GM18870 (cell line): ENCODE results near the gene MYO9B.

Experiments
- ATAC-seq: cut with Tn5 transposase; IDR thresholded peaks from one replicate; pipeline ENCODE4 v1.9.1; 2021; ENCODE audit warnings: moderate library complexity; ENCODE audit not compliant: unreplicated experiment

The MYO9B gene

DNA sequence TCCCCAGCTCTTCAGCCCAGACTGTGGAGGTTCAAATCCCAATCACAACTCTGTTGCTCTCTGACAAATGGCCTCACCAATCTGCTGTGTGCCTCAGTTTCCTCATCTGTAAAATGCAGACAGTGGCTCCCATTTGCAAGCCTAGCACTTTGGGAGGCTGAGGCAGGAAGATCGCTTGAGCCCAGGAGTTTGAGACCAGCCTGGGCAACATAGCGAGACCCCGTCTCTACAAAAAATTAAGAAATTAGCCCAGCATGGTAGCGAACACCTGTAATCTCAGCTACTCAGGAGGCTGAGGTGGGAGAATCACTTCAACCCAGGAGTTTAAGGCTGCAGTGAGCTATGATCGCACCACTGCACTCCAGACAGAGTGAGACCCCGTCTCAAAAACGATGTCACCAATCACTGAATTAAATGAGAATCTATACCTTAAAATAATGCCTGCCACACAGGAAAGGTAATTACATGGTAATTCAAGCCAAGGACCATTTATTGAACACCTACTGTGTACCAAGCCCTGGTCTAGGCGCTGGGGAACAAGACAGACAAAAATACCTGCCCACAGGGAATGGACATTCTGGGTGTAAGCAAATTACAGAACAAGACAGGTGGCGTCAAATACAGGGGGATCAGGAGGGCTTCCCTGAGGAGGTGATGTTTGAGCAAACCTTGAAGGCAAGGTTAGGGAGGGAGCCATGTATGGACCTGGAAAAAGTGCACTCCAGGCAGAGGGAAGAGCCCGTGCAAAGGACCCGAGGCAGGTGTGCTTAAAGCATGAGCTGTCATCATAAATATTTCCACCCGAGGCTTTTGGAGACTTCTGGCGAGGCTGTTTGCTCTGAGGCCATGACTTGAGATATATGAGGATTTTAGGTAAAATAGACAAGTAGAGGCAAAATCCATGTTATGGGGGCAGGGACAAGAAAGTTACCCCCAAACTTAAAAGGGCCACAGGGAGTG, 162.4 kb downstream of the MYO9B start:
- ATAC-seq: no peak

DNA sequence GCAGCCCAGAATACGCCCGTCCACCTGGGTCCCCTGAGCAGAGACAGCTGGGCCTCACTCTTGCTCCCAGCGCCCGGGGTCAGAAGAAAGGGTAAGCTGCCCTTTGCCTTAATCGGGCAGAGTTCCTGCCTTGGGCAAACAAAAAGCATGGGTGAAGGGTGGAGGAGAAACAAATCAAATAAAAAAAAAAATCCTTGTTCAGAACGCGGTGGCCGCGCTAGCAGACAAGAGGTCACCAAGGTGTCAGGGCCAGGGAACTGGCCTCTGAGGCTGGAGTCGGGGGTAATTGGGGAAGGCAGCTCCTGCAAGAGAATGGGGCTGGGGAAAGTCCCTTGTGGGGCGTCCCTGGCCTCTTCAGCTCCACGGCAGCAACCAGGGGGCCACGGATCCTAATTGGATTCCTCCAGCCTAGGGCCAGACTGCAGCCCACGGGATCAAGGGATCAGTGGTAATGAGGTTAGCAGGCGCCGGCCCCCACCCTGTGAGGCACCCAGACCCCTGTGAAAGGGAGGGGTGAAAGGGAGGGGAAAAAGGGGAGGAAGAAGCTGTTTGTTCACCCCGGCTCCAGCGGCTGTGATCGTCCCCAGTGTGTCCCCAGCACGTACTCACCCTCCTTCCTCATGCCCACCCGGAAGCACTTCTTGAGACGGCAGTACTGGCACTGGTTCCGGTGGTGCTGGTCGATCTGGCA, 164.6 kb downstream of the MYO9B start:
- no peak for ATAC-seq

DNA sequence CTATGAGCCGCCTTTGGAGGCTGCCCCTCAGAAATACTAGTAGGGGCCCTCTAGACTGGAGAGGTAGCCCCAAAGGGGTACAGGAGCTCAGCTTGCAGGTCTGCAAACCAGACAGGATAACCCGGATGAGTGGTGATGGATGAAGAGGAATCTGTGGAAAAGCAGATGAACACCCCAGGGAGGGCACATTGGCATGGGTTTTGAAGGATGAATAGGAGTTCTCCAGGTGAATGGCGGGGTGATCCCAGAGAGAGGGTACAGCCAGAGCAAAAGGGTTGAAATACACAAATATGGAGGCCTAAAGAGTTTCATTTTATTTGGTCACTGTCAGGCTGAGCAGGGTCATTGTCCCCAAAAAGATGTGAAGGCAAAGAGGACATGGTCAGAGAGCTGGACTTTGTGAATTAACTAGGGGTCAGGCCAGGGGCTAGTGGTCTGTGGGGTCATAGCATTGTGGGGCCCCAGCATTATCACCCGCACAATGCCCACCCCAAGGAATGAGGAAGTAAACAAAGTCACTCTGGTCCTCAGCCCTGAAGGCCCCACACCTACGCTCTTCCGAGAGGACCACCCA, 165.3 kb downstream of the MYO9B start:
- ATAC-seq: no peak

DNA sequence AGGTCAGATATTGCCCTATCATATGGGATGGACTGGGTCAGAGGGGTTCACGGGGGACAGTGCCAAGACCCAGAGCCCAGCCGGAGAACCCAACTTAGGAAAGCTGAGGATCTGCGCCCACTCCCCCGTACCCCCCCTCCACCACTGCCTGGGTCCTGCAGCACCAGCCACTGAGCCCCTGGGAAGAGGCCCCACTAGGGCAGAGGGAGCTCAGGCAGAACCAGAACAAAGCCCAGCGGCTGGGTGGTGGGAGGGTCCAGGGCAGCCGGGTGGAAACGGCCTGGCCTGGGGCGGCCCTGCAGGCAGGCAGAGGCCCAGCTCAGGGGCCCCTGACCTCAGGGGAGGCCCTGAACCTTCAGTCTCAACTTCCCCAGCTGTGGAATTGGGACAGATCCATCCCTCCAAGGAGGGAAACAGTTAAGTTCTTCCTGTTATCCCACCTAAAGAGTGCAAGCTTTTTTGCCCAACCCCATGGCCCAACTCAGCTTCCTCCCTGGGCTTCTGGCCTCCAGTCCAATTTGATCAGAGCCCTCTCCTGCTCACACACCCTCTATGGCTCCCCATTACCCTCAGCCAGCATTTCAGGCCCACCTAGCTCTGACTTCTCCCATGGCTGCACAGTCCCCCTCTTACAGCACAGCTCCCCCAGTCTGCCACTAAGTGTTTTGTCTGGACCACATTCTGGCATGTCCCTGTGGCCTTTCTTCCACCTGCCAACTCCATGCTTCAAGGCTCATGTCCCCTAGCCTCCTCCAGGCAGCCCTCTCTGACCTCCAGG, 167.0 kb downstream of the MYO9B start:
- no peak for ATAC-seq

DNA sequence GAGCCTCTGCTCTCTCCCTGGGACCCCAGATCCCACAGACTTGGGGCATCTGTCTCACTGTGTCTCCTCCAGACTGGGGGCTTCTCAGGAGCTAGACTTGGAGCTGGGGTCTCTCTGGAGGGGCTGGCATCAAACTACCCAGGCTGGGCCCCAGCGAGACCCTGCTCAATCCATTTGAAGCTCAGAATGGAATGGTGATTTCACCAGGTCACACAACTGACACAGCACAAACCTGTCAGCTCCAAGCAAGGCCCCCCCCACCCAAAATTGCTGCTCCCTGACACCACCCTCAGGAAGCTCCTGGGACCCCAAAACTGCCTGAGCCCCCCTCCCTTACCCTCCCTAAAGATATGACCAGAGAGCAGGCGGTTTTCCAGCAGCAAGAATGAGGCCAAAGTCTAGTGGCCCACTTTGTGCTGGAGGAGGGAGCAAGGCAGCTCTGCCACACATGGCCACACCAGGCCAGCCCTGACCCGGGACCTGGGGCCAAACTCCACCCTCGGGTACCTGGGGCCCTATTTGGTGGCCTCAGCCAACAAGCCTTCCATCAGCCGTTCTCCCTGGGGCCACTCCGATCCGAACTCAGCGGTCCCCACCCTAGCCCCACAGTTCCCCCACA, 167.7 kb downstream of the MYO9B start:
- no peak for ATAC-seq

DNA sequence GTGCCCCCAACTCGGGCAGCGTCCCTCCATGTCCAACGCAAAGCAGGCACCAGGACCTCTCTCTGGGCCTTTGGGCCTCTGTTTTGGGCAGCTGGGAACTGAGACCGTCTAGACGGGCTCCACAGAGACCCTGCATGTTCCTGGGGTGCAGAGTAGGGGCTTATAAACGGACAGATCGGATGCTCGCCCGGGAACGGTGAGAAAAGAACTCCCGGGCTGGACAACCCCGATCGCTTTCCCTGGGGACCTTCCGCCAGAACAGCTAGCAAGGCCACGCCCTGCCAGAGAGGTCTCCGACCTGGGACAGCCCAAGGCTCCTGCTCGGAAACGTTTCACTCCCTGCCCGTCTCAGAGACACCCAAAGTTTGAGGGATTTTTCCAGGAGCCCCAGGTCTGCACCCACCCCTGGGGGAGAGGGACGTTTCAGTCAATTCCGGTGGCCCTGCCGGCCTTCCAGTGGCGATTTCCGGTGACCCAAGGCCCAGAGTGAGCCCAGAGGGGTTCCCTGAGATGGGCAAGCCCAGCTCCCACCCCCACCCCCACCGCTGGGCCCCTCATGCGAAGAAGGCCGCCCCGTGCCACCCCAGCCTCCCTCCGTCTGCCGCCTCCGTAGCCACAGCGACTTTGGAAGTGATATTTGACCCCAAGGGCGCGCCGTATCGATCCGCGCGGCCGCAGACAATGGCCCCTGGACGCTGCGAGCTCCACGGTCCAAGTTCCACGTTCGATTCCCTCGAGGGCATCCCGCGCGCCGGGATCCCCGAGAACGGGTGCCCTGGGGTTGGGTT, 168.4 kb downstream of the MYO9B start:
- ATAC-seq: no peak

DNA sequence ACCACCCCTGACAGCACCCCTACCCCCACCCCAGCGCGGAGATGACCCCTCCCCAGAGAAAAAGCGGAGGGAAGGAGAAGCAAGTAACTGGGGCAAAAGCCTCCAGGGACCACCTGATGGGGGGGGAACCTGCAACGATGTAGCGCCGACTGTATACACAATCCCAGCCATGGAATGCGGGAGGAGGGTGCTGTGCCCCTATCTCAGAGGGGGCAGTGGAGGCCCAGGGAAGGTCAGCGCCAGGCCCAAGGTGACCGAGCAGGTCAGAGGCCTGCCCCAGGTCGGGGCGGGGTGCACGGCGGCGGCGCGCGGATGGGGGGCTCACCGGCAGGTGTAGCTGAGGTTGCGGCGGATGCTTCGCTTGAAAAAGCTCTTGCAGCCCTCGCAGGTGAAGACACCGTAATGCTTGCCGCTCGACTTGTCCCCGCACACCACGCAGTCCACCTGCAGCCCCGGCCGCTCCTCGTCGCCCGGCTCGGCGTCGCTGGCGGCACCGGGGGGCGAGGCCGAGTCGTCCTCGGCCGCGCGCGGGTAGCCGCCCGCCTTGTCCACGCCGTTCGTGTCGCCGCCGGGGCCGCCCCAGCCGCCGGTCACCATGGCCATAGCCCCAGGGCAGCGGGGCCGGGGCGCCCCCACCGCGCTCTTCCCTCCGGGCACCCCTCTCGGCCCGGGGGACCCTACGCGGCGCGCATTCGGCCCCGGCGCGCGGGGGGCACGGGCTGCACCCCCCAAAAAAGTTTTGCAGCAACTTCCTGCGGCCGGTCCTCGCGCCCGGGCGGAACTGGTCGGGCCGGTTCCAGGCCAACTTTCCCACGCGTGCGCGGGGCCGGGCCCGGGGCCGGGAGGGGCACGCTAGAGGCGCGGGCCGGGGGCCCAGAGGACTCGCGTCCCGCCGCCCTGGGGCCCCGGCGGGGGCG, 169.3 kb downstream of the MYO9B start:
- no peak for ATAC-seq

DNA sequence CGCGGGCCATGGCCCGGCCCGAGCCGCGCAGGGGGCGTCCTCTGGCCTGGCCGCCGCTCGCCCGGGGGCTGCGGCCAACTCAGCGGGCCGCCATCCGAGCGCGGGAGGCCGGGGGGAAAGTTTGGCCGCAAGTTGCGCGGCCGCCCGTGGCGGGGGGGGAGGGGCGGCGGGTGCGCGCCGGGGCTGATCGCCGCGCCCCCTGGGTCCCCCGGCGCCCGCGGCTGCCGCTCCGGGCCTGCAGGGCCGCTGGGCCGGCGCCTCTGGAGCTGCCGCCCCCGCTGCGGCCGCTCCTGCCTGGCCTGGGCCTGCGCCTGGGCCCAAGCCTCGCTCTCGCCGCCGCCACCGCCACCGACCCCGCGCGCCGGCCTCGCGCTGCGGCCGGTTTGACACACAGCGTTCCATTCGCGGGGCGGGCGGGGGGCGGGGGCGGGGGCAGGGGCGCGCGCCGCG, 170.0 kb downstream of the MYO9B start, which contains the start of gene NR2F6:
Gene NR2F6 (minus strand): TSS at position 385 of the 450 bp plus-strand sequence. CDS start 699 bp downstream, outside the sequence.
- no peak for ATAC-seq

DNA sequence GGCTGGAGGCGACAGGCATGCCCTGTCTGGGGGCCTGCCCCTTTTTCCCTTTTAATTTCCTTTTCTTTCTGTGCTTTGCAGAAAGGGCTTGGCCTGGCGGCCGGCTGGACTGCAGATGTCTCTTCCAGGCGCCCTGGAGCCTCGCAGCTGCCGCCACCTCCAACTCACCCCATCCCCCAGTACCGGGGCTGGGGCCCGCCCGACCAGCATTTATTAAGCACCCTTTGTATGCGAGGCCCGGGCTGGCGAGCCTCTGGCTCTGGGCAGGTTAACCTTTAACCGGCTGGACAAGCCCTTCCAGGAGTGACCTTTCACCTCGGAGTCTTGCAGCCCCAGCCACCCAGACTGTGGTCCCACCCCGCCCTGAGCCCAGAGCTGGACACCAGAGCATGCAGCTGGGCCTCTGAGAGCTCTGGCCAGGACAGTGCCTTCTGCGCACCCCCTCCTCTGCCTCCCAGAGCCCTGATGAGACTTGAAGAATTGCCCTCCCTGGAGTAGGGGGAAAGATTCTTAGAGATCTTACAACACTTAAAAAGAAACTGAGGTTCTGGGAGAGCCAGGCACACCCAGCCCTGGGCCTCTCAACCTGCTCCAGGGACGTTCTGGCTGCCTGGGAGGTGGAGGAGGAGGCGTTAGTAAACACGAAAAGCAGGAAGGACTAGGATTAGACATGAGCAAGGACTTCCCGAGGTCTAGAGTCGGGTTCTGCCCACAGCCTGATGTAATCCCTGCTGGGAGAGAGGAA, 171.3 kb downstream of the MYO9B start:
- no peak for ATAC-seq

DNA sequence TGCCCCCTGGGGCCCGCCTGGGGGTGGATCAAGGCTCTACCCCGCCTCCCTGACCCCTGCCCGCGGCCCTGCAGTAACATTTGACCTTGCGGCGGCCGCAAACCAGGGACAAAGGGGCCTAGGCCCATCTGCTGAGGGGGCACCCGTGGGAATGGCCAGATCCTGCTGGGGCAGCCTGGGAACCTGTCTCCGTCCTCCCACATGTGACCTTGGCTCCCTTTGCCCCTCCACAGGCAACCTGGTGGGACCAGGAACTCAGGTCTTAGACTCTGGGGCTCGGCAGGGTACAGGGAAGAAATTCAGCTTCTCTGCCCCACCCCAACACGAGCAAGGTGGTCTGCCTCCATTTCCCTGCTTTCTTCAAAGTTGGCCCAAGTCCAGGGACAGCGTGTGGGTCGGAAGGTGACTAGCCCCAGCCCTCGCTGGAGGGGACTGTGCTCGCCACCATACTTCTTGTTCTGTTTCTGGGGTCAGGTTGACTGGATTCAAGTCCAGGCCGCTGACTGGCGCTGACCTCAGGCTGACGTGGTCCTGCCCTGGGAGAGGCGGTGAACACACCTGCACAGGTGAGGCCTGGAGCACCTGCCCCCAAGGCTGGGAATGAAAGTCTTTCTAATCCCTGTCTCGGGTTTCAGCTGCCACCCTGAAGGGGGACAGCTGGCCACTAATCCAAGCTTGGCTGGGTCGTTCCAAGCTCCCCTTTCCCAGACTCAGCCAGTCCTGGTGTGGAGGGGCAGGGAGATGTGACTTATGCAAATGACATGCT, 172.6 kb downstream of the MYO9B start:
- no peak for ATAC-seq

DNA sequence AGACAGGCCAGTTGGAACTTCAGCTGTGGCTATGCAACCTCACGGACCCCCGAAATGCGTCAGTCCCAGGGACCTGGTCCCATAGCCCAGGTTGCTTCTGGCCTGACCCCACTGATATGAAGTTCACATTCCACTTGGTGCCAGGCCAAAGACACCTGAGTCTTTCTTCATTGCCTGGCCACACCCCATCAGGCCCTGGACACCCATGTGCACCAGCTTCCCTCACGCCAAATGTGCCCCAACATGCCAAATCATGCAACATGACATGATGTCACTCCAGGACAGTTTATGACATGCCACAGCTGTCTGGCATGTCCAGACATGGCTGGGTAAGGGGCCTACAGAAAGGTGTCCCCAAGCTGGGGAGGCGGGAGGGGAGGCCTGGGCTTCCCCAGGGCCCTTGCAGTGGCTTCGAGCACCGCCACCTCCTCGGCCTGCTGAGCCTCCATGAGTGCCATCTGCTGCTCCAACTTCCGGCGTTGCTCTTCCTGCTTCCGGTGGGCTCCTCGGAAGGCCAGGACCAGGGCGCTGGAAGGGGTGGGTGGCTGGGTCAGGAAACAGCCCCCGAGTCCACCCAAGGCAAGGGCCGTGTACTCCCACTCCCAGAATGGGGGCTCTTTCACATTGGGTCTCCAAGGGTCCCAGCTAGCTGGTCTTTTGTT, 174.4 kb downstream of the MYO9B start:
- ATAC-seq: no peak

DNA sequence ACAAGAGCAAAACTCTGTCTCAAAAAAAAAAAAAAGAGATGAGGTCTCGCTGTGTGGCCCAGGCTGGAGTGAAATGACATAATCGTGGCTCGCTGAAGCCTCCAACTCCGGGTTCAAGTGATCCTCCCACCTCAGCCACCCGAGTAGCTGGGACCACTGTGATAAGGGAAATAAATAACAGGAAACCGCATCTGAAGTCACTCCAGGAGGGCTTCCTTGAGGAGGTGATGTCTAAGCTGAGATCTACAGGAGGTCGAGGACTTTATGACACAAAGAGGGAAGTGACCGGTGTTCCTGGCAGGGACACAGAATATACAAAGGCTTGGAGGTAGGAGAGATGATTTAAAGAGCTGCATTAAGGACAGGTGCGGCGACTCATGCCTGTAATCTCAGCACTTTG, 179.1 kb downstream of the MYO9B start:
- ATAC-seq: no peak

DNA sequence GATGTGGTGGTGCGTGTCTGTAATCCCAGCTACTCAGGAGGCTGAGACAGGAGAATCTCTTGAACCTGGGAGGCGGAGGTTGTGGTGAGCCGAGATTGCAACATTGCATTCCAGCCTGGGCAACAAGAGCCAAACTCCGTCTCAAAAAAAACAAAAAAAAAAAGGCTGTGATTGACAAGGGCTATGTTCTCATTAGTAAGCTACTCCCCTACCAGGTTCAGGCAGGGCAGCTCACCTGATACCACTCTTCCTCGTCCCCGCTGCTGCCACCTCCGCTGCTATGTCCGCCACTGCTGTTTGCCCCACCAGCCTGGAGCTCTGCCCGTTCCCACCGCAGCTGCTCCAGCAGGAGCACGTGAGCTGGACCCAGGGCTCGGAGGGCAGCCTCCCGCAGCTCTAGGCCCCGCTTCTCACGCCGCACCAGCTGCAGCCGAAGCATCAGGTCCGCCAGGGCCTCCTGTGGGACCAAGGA, 179.6 kb downstream of the MYO9B start:
- ATAC-seq: no peak

DNA sequence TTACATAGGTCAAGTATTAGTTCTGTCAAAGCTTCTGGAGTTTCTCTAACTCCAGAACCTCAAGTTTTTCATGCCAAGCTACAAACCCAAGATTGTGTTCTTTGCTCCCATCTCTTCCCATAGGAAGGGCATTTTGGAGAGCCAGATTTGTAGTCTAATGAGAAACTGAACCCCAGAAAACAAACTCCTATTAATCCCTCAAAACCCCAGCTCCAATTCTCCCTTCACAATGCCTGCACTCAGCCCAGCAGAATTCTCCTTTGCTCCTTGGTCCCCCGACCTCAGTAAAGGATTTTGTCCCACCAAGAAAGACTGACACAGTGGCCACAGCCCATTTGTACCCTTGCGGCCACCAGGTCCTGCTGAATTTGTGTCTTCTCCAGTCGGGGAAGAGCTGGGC, 180.6 kb downstream of the MYO9B start:
- no peak for ATAC-seq

DNA sequence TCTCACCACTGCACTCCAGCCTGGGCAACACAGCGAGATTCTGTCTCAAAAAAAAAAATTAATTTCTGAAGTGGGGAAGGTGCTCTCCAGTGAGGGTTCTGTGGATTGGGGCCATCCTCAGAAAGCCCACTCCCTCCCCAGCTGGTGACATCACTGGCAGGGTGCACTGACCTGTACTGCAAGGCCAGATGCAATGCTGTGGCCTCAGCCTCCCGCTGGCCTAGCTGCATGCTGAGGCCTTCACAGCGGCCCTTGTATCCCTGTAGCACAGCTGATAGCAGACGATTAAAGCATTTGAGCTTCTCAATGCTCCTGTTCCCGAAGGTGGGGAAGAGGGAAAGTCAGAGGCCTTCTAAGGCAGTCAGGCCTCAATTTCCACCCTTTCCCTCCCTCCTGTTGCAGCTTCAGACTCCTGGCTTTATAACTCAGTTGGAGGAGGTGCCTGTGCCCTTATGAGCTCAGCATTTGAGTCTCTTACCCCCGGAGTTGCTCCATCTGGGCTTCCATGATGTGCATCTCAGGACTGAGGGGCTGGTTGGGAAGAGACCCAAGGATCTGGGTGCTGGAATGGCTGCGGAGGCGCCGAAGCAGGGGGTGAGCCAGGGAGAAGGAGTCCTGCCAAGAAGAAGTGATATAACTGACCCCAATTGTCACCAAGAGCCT, 183.7 kb downstream of the MYO9B start:
- ATAC-seq: no peak

DNA sequence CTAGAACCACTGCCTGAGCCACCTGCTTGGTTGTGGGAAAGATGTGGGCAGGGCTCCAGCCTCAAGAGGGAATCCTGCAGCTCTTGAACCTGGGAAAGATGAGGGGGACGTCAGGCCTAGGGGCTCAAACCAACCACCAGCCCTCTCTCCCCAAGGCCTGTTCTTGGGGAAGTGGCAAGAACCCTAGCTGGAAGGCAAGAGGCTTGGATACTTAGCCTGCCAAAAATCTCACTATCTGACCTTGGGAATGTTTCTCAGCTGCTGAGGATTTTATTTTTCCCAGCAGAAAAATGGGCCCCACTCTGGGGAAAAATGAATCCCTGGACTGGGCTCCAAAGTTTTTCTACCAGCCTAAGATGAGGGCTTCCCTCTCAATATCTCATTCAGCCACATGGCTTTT, 184.4 kb downstream of the MYO9B start:
- no peak for ATAC-seq
